ENCODE results near the gene EMP2.

GRCh38 chr16:10578474-10579316, 1.7 kb downstream of the EMP2 start:
- TF ChIP-seq CTCF (IDR thresholded peaks at IDR 0.05): no peak
- TF ChIP-seq POLR2A (IDR thresholded peaks at IDR 0.05): no peak
